Keratinocyte (primary cell): ENCODE results near the gene CAPN11.

Experiments
- EZH2 ChIP-seq: IDR thresholded peaks from one replicate; pipeline ENCODE4 v1.6.1; 2012; ENCODE audit warnings: inconsistent platforms, mild to moderate bottlenecking, low read length, moderate library complexity
- TF ChIP-seq, protein P1 (sequence below), 3 experiments: IDR thresholded peaks in 1 of 3; conservative IDR thresholded peaks in 1 of 3; optimal IDR thresholded peaks in 1 of 3; 2 replicates in 2 of 3; 3 replicates in 1 of 3; pipeline versions ENCODE3 to v1.5.1; 2011; ENCODE audit warnings: low read length in 3 of 3, mild to moderate bottlenecking in 3 of 3, moderate library complexity in 2 of 3, control low read depth in 1 of 3, inconsistent platforms in 1 of 3; ENCODE audit not compliant: insufficient read depth in 2 of 3; ENCODE audit errors: extremely low read depth in 1 of 3

DNA sequence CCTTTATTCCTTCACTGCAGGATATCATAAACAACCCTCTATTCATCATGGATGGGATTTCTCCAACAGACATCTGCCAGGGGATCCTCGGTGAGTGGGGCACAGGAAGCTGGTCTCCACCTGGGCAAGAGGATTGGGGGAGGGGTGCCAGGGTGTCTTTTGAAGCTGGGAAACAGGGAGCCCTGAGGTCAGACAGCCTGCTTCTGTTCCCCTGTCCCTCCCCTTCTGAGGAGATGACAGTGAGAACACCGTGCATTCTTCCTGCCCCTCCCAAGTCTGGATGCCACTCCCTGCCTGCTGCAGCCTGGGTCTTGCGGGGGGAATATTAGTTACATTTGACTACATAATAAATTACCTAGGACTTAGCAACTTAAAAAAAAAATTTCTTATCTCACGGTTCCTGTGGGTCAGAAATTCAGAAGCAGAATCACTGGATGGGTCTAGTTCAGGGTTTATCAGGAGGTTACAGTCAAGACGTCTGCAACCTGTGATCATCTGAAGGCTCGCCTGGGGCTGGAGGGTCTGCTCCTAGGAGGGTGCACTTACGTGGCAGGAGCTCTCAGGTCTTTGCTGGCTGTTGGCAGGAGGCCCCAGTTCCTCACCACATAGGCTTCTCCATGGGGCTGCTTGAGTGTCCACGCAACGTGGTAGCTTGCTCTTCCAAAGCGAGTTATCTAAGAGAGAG lies 11.4 kb downstream of the CAPN11 start:
- TF ChIP-seq, protein P1, sequence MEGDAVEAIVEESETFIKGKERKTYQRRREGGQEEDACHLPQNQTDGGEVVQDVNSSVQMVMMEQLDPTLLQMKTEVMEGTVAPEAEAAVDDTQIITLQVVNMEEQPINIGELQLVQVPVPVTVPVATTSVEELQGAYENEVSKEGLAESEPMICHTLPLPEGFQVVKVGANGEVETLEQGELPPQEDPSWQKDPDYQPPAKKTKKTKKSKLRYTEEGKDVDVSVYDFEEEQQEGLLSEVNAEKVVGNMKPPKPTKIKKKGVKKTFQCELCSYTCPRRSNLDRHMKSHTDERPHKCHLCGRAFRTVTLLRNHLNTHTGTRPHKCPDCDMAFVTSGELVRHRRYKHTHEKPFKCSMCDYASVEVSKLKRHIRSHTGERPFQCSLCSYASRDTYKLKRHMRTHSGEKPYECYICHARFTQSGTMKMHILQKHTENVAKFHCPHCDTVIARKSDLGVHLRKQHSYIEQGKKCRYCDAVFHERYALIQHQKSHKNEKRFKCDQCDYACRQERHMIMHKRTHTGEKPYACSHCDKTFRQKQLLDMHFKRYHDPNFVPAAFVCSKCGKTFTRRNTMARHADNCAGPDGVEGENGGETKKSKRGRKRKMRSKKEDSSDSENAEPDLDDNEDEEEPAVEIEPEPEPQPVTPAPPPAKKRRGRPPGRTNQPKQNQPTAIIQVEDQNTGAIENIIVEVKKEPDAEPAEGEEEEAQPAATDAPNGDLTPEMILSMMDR (optimal IDR thresholded peaks at IDR 0.05 in 1 of 3, IDR thresholded peaks at IDR 0.05 in 1 of 3, conservative IDR thresholded peaks at IDR 0.05 in 1 of 3; ENCODE audit: extremely low read depth in 1 of 3, insufficient read depth in 2 of 3, low read length in 3 of 3), result no peak
- no peak for TF ChIP-seq EZH2
